DMS79 treated with DMSO at 0.1 percent for 48 hours (cell line): ENCODE data around the gene SLPI.

Experiments
- DNase-seq: peaks from one replicate; lab custom pipeline; 2025; lab: John Stamatoyannopoulos, UW

SLPI gene

DNA sequence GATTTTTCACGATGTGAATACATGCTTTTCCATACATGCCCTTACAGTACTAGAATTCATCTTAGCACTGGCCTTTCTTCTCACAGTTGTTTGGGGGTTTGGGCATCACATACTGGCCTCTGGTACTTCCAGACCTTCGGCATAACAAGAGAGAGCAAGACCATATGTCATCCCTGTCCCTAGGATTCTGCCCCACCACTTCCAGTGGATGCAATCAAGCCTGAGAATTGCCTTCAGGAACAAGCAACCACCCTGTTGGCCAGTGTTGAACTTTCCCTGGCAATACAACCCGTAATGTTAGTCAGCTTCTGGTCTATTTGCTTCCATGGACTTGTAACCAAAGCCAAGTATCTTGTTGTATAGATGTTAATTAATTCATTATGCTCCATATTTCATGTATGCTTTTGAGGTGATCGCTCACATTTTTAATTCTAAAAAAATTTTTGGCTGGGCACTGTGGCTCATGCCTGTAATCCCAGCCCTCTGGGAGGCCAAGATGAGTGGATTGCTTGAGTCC is 15.4 kb upstream of the SLPI start:
- no peak for DNase-seq

DNA sequence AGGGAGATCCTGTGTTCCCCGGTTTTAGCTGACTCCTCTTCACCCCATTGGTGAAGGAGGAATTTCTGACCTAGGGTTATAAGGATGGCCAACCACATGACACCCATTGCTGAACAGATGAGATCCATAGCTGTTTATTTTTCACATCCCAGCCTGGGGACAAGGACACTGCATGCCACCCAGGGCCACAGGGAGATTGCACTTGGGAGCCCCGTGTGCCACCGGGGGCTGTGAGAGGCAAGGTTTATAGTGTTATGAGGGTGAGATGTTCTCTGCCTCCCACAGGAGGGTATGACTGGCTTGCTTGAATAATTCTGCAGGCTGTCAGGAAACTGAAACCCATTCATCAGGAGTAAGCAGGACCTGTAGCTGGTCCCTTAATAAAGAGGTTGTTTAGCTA is 14.7 kb upstream of the SLPI start:
- DNase-seq, result no peak

DNA sequence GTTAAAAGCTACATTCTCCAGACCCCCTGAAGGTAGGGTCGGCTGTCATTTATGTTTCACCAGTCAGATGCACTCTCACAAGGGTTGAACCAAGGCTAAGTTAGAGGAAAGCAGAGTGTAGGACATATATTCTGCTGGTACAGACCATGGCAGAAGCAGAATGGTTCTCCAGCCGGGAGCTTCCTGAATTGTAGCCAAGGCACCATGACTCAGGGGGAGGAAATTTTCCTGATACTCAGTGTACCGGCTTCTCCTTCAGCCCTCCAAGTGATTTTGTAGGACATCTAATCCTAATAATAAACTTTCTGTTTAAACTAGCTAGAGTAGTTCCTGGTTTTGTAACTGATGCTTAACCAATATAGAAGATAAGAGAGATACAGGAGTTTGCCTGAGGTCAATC is 14.2 kb upstream of the SLPI start:
- DNase-seq, result no peak

DNA sequence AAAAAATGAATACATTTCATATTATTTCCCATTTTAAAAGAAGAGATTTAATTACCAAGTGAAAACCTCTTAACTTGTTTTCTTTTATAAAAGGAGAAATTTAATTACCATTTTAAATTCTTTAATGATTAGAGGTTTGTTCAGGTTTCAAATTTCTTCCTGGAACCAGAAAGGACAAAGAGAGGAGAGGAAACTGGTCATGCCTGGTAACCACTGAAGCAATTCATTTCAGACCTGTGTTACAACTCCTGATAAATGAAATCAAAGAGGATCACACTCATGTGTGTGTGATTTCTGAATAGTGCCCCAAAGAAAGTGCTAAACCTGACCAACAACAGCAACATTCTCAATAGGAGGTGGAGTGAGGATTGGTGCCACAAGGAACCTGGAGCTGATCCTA is 12.6 kb upstream of the SLPI start:
- no peak for DNase-seq

DNA sequence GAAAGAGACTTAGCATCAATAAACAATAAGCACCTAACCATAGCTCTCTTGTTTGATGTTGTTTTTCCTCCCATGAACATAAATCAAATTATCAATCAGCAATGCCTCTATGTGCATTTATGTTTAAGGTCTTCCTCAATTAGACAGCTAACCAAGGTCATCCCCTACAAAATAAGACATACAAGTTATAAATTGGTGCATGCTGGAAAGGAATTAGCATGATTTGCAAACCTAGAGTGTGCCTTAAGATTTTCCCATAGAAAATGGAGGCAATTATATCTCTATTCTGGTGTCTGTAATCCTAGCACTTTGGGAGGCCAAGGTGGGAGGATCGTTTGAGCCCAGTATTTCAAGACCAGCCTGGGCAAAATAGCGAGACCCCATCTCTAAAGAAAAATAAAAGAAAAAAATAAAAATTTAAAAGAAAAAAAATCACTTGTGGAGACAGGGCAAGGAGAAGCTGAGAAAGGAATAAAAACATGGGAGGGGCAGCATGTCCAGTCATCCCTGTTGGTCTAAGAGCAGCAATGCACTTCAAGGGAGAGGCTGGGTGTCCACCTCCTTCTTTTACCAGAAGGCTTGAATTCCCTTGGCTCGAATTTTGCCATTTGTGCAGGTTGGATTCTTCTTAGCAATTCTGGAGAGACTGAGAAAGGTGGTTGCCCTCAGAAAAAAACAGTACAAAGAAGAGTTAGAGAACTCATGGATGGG is 9.3 kb upstream of the SLPI start:
- no peak for DNase-seq

DNA sequence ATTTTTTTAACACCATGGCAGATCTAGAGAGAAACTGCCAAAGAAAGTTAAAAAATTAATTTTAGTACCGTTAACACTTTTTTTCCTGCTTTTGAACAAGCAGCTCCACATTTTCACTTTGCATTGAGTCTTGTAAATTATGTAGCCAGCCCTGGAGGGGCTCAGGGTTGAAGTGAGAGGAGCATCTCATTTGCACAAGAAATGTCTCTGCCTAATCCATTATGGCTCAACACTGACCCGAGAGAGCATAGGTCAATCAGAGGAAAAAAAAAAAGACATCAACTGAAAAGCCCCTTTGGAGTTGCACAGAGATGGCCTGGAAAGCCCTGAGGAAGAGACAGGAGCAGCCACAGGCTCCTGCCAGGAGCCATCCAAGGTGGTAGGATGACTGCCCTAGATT is 4.3 kb upstream of the SLPI start:
- DNase-seq, result no peak

DNA sequence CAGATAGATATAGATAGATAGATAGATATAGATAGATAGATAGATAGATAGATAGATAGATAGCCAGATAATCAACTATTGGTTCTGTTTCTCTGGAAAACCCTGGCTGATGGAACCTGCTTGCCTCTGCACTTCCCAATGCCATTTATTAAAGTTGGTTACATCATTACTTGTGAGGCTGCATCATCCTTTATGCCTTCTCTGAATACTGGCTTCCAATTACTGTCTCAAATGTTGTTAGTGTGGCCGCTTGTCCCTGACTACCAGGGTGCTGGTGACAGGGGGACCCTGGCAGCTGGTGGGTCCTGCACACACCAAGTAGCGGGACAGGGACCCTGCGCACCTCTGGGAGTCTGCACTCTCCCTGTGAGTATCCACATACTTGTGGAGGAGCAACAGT is 3.9 kb upstream of the SLPI start:
- DNase-seq, result no peak

DNA sequence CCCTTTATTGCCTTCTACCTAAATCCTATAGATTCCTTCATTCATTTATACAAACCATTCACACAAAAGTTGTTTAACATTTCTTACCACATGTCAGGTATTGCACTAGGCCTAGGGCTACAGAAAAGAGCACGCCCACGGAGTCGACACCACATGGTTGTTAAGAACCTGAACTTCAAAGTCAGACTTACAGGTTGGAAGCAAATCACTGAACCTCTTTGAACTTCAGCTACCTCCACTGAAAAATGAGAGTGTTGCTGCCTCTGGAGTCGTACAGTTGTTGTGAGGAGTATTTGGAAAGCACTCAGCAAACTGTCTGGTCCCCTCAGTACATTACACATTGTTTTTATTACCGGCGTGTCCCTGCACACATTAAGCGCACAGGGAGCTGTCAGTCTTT is 3.3 kb upstream of the SLPI start:
- no peak for DNase-seq

DNA sequence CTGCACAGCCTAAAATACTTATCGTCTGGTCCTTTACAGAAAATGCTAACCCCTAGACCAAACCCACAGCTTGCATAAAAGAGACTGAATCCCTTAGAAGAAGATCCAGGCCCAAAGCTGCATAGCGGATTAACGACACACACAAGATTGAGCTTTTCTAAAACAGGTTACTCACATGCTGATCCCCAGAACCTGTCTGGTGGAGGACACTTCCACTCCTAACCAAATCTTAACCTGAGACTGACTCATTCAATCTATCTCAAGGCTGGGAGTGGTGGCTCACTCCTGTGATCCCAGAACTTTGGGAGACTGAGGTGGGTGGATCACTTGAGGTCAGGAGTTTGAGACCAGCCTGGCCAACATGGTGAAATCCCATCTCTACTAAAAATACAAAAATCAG is 2.8 kb upstream of the SLPI start:
- no peak for DNase-seq

DNA sequence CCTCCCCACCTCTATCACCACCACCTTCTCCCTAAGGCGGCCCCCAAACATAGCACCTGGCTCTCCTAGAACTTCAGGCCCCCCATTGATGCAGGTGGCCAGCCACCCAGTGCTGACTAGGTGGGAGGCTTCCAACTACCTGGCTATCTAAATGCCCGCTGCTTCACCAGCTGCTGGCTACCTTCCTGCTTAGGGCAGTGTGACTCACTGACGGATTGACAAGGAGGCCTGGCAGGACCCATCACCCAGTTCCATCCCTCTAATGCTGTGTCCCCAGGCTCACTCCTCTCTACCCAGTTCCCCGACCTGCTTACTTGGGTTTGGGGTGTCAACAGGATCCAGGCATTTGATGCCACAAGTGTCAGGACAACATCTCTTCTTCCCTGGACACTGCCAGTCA is 1.1 kb downstream of the SLPI start:
- no peak for DNase-seq

DNA sequence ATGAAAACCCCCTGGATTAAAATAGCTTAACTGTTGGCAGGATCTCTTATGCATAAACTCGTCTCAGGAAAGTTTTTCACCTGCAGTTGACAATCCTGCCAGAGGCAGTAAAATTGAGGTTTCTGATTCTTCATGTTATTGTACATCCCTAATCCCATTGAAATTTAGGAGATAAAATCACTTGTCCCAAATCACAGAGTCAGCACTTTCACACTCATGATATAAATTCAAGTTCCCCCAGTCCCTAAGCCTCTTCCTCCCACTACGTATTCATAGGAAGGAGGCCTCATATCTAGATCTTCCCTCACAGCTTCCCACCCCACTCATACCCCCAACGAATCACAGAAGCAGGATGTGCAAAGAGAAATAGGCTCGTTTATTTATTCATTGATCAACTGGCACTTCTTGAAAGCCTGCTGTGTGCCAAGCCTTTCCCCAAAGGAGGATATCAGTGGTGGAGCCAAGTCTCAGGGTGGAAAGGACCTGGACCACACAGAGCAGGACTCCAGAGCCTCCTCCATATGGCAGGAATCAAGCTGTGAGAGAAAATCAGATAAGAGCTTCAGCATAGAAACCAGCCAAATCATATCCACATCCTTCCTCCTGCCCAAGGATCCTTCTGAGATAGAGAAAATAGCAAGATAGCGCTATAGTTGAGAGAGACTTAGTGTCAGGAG is 2.3 kb downstream of the SLPI start:
- DNase-seq, result no peak

DNA sequence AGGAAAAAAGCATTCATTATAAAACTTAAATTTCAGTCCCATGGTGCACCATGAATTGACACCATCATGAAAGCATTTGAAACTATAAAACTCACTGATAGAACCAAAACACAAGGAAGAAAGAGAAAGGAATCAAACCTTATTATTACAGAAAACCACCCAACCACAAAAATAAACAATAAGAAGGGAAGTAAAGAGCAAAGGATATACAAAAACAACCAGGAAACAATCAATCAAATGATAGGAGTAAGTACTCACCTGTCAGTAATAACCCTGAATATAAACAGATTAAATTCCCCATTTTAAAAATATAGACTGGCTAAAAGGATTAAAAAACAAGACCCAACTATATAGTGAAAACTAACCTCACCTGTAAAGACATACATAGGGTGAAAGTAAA is 5.8 kb downstream of the SLPI start:
- DNase-seq, result no peak

DNA sequence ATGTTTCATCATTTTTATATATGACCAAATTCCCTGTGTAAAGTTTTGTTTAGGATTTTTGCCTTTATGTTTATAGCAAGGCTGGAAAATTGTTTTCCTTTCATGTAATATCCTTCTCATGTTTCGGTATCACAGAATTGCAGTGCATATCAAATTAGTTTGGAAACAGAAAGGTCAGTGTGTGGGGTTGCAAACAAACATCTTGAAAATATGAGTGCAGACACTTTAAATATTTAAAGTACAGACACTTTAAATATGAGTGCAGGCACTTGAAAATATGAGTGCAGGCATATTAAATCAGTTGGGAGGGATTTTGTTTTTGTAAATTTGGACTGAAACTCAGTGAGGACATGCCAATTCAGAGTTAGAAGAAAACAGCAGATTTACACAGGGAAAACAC is 6.5 kb downstream of the SLPI start:
- peak; percentile 23 for DNase-seq

DNA sequence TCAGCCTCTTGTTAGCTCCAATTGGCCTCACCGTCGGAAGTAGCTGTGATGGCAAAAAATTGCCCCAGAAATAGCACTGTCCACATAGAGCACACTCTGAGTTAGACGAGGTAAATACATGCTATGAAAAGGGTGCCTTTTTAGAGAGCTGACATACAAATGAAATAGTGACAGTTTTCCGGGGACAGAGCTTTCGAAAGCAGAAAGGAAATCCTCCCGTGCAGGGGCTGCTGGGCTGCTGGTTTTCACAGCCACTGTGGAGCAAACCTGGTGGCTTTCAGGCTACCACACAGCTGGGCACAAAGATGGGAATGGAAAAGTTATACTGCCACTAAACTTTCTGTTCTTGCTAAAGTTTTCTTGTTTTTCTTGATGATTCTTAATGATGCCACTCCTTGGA is 8.3 kb downstream of the SLPI start:
- DNase-seq, result no peak

DNA sequence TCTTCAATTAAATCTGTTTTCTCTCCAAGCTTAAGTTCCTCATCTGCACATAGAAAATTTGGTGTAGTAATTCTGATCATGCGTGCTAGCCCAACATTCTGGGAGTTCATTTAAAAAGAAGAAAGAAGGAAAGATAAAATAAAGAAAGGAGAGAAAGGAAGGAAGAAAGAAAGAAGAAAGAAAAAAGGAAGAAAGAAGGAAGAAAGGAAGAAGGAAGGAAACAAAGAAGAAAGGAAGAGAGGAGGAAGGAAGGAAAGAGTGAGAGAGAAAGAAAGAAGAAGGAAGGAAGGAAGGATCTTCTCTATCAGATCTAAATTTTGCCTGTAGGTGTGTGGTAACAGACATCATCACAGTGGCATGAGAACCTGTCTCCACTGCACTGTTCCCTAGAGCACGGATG is 16.2 kb downstream of the SLPI start:
- DNase-seq, result no peak

DNA sequence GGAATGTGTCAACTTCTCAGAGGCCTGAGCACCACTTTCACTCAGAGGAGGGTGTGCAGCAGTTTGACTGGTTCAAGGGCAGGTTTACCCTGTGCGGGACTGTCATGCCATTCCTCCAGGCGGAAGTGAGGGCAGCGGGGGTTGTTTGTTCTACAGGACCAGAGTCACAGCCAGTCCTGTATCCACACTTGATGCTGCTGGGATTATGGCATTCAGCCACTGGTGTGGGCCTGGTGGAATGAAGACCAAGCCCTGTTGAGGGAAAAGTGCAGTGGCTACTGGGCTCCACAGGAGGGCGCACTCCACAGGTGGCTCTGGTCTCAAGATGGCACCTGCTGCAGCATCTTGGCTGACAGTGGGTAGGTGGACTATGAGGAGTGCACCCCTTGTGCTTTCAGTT is 18.4 kb downstream of the SLPI start:
- no peak for DNase-seq

DNA sequence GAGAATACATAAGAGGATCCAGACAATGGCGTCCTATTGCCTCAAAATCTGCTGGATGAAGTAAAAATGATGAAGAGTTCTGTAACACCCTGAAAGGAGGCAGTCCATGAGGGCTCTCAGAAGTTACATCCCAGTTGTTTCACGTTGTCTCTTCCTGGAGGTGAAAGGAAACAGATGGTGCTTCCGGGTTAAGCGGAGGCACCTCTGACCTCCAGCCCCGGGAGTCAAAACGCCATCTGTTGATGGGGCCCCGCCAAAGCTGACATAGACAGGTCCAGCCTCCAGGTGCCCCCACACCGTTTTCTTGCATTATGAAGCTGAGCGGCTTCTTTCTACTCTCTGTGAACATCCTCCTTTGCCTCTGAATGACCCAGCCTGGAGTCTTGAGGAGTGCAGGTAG is 23.7 kb downstream of the SLPI start:
- no peak for DNase-seq

DNA sequence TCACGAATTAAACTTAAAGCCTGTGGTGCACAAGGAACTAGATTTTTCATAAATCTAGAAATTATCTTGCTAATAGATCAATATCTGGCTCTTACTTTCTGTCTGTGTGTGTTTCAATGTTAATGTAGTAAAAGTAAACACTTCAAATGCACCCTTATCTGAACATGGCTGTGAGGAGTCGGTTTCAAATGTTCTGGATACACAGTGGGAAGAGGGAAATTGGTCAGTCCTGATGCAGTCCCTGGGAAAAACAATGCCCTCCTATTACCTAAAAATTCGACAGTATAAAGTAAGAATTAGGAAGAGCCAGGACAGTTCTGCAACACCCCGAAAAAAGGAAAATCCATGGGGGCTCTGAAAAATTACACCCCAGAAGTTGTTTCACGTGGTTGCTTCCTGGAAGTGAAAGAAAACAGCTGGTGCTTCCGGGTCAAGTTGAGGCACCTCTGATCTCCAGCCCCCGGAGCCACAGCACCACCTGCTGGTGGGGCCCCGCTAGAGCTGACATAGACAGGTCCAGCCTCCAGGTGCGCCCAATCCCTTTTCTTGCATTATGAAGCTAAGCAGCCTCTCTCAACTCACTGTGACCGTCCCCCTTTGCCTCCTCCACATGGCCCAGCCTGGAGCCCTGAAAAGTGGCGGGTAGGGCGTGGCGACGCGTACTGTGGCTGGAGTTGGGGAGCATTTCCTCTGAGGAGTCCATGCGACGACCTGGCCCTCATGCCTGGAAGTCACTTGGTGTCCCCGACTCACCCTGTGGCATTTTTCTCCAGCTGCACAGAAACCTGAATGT is 24.9 kb downstream of the SLPI start:
- DNase-seq, result no peak

DNA sequence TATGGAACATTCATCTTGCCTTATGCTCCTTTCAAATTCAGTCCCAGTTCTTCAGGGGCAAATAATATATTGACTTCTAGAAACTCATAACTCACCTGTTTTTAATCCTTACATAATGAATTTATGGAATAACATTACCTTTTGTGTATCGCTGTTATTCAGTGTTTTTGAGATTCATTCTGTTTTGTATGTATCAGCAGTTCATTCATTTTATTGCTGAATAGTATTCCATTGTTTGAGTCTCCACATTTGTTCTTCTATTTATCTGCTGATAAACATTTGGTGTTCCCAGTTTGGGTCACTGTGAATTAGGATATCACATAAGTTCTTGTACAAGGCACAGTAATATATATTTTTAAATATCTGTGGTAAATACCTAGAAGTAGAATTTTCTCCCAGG is 28.1 kb downstream of the SLPI start:
- DNase-seq, result no peak

DNA sequence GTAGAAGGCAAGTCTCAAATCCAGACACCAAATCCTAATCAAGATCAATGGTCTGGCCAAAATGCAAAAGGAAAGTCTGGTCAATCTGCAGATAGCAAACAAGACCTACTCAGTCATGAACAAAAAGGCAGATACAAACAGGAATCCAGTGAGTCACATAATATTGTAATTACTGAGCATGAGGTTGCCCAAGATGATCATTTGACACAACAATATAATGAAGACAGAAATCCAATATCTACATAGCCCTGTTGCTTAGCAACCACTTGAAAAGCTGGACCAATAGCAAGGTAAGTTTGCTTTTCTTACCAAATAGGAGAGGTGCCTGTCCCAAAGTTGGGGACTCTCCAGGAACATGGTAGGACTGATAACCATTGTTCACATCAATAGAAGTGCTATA is 31.2 kb downstream of the SLPI start:
- DNase-seq, result no peak

DNA sequence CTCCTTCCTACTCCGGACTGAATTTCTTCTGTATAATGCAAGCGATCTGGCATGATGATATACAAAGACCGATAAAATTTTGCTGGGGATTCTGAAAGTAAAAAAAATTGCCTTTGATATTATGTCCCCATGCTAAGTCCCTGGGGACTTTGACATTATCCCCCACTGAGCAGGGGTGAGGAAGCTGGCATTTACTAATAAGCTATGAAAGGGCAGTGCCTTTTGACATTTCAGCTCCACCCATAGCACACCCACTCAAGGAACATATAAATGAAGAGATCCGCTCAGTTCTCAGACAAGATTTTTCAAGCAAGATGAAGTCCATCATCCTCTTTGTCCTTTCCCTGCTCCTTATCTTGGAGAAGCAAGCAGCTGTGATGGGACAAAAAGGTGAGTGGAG is 33.3 kb downstream of the SLPI start, which contains the start of gene SEMG2:
Gene SEMG2, plus strand, starts transcription at position 298 of the 400 bp plus-strand sequence. Its CDS starts 17 bp downstream, at position 315.
- no peak for DNase-seq

DNA sequence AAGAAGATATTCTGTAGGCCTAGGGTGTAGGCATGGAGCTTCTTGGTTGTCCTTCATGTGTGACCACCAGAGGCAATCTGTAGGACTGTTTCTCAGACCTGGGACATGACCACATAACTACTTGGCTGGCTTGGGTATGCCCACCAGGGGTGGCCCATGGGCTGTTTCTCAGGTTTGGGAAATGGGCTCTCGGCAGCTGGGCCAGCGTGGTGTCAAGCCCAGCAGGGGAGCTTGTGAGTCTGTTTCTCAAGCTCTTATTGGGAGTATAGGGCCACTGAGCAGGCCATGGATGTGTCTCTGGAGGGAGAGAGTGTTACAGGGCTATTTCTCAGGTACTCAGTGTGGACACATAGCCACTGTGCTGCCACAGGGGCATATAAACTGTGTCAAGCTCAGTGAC is 35.7 kb downstream of the SLPI start:
- DNase-seq, result no peak

DNA sequence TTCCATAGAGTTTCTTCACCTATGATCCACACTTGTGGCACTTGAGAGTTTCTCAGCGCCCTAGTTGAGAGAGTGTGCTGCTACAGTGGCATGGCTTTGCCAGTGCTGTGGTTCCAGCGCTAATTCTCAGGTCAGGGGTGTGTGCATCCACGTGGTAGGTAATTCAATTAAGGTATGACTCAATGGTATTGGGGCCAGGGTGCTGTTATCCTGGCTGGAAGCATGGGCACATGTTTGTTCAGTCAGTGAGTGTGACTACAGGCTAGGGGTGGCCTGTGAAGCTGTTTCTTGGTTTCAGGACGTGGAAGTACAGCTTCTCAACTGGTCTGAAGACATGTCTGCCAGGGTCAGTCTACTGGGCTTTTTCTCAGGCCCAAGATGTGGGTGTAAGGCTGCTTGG is 36.2 kb downstream of the SLPI start:
- DNase-seq, result no peak
